ENCODE data around the gene SUN2.

GRCh38 chr22:38772623-38772873 is 16.8 kb upstream of the SUN2 start:
- no peak for TF ChIP-seq POLR2AphosphoS5 (IDR thresholded peaks at IDR 0.05)
- no peak for TF ChIP-seq CTCF (IDR thresholded peaks at IDR 0.05)

Measured in upper lobe of left lung (tissue), 4 donors.